Right lobe of liver (tissue), 6 donors: ENCODE data around the gene FZD1. TPM values are rescaled to one million over a fixed set of nuclear protein-coding genes. Genes with fewer than 3 reads are reported as not detected.

Experiments
- ATAC-seq, 4 donors: fragments of 200-7000 bp; cut with Tn5 transposase; one replicate each; pipeline ENCODE4 v1.9.1; 2020; ENCODE audit warnings: mild to moderate bottlenecking in 4 of 4, moderate library complexity in 4 of 4
- DNase-seq, 3 donors: peaks; one replicate each; pipeline ENCODE4 v3.0.0-alpha.2; 2020
- H3K27ac ChIP-seq, 3 donors: fragments of 200-600 bp; one replicate each; pipeline ENCODE4 v1.8.0; 2022
- H3K27me3 ChIP-seq, 2 donors: fragments of 200-600 bp; one replicate each; pipeline ENCODE4 v1.8.0; 2022
- H3K36me3 ChIP-seq, 4 donors: fragments of 200-600 bp; sonication (generic) in 1 of 4; one replicate each; pipeline versions ENCODE4 v1.5.1 to v1.8.0; 2017 to 2022; ENCODE audit warnings: control low read depth in 1 of 4
- H3K4me1 ChIP-seq, 4 donors: fragments of 200-600 bp; sonication (generic) in 1 of 4; one replicate each; pipeline versions ENCODE4 v1.5.1 to v1.8.0; 2017 to 2022; ENCODE audit warnings: control low read depth in 1 of 4
- H3K4me3 ChIP-seq, 3 donors: fragments of 200-600 bp; one replicate each; pipeline ENCODE4 v1.8.0; 2022
- H3K9me3 ChIP-seq, 4 donors: fragments of 200-600 bp; sonication (generic) in 1 of 4; one replicate each; pipeline versions ENCODE4 v1.5.1 to v1.8.0; 2017 to 2022; ENCODE audit warnings: control low read depth in 1 of 4
- POLR2A ChIP-seq: fragments of 450-650 bp; IDR thresholded peaks from one replicate; pipeline ENCODE4 v1.6.1; 2017; ENCODE audit warnings: antibody characterized with exemption, mild to moderate bottlenecking
- WGBS: methylation state at CpG from one replicate; pipeline ENCODE4 v1.1.6; 2018; ENCODE audit warnings: low coverage, low lambda C conversion rate; ENCODE audit not compliant: insufficient coverage; ENCODE audit errors: missing lambda C conversion rate; 5-methylcytosine and 5-hydroxymethylcytosine counted together
- intact Hi-C, 2 donors: fragments of 100-400 bp; cut with DNase I; formaldehyde crosslinking; loops; one replicate each; pipeline versions ENCODE4 v1.11.2 to v1.14.1; 2022
- long read RNA-seq: library from polyadenylated mRNA; unstranded; transcript quantifications from one replicate; pipeline ENCODE4 v2.0.0, GENCODE V29; 2019
- total RNA-seq, 6 experiments: library from RNA; depleted of rRNA in 2 of 6; stranded (reverse); fragments of >200 nt in 2 of 6; fragmentation: NEBNext Ultra II Directional in 3 of 6; extraction: Animal tissue kit (Norgen Biotek cat#: 25700) in 3 of 6; gene quantifications; one replicate each; pipeline versions ENCODE4 v1.1.0 to v1.2.4, GENCODE V29; 2016 to 2023
- TF ChIP-seq, protein P1 (sequence below), 4 donors: fragments of 200-600 bp in 3 of 4; fragments of 450-650 bp in 1 of 4; IDR thresholded peaks; one replicate each; pipeline versions ENCODE4 v1.5.1 to v1.8.0; 2016 to 2022; ENCODE audit warnings: antibody characterized with exemption in 4 of 4, mild to moderate bottlenecking in 2 of 4
- donor health status: DM: no; HTN: yes; CAD: no.
- donor health status: DM: no; HTN: no; CAD: no.
- donor health status: DM: no; HTN: no; CAD: no.
- donor health status: DM: no; HTN: yes; CAD: no.
- donor health status: DM: no; HTN: yes; CAD: no.

FZD1 gene
- 1 to 10 TPM; 1.3 to 2.6 (median 1.6) TPM for total RNA-seq
- long read RNA-seq, full-length matches to known transcripts: 1 of 1 reads
- long read RNA-seq, partial matches to known transcripts: 0 of 1 reads
- long read RNA-seq, other reads (novel, unspliced or antisense): 0 of 1 reads

- no peaks in the 10 kb centered on the region for H3K9me3 ChIP-seq
- DNase-seq (peak; percentile 96 to 97 (median 97)), ATAC-seq (peak; percentile 93 to 97 (median 96))
- TF ChIP-seq POLR2A: peak; percentile 67
- TF ChIP-seq, protein P1, sequence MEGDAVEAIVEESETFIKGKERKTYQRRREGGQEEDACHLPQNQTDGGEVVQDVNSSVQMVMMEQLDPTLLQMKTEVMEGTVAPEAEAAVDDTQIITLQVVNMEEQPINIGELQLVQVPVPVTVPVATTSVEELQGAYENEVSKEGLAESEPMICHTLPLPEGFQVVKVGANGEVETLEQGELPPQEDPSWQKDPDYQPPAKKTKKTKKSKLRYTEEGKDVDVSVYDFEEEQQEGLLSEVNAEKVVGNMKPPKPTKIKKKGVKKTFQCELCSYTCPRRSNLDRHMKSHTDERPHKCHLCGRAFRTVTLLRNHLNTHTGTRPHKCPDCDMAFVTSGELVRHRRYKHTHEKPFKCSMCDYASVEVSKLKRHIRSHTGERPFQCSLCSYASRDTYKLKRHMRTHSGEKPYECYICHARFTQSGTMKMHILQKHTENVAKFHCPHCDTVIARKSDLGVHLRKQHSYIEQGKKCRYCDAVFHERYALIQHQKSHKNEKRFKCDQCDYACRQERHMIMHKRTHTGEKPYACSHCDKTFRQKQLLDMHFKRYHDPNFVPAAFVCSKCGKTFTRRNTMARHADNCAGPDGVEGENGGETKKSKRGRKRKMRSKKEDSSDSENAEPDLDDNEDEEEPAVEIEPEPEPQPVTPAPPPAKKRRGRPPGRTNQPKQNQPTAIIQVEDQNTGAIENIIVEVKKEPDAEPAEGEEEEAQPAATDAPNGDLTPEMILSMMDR (IDR thresholded peaks at IDR 0.05): peak in 1 of 4 donors; percentile 2
- no peaks in the 10 kb centered on the region for H3K36me3 ChIP-seq
- H3K27me3 ChIP-seq: no peaks in the 10 kb centered on the region
- WGBS: 1% methylated on average over 22 of the region's 90 CpGs
- H3K4me3 ChIP-seq: peak within 1 kb of the TSS; percentile 79 to 84 (median 82)
- intact Hi-C loops: no loop called here
- H3K4me1 ChIP-seq: peaks cover 0 to 7% (median 0%) of the 10 kb centered on the region in 4 donors
- peak within 1 kb of the TSS; percentile 73 to 89 (median 86) for H3K27ac ChIP-seq
These were observed at the start of gene FZD1 for GRCh38 chr7:91264046-91264923. Gene FZD1 (plus strand): TSS chr7:91264433. CDS start chr7:91264881, 448 bp downstream.

DNA sequence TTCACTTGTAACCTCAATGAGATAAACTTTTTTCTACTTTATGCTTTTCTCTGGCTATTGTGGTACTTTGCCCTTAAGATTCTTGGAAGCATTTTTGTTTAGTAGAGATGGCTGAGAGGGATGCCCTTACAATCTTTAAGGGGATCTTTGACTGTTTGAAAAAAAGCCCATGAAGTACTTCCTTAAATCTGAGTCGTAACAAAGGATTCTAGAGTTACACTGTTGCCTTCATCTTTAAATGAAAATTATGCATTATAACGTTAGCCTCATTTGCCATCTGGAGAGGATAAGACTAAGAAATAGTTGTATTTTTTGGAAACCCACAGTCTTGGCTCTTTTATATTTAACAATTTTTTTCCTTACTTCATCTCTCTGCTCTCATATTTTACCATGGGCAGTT is 37.8 kb upstream of the FZD1 start:
- ATAC-seq (no peak), DNase-seq (no peak)
- intact Hi-C loops: no loop called here
- Histone ChIP-seq H3K27ac (no peak overlapping the region), H3K4me3 (no peak overlapping the region), H3K36me3 (no peaks in the 10 kb centered on the region), H3K4me1 (no peaks in the 10 kb centered on the region), H3K9me3 (no peaks in the 10 kb centered on the region), H3K27me3 (no peaks in the 10 kb centered on the region)
- 61% methylated on average over 2 of the region's 2 CpGs for WGBS
- TF ChIP-seq POLR2A: no peak
- TF ChIP-seq, protein P1 (IDR thresholded peaks at IDR 0.05): no peak

- H3K27ac ChIP-seq: no peak overlapping the region
- no peak overlapping the region for H3K4me3 ChIP-seq
- no peaks in the 10 kb centered on the region for H3K9me3 ChIP-seq
- no peak for DNase-seq
- H3K36me3 ChIP-seq: no peaks in the 10 kb centered on the region
- no peak for ATAC-seq
- H3K27me3 ChIP-seq: no peaks in the 10 kb centered on the region
- TF ChIP-seq POLR2A: no peak
- TF ChIP-seq, protein P1 (IDR thresholded peaks at IDR 0.05): no peak
- H3K4me1 ChIP-seq: no peaks in the 10 kb centered on the region
- intact Hi-C loops: no loop called here
- WGBS: 84% methylated on average over 2 of the region's 2 CpGs
These were observed 35.9 kb upstream of the FZD1 start for GRCh38 chr7:91228327-91228726.

GRCh38 chr7:91228927-91229558 is 35.2 kb upstream of the FZD1 start:
- Histone ChIP-seq H3K4me1 (no peaks in the 10 kb centered on the region), H3K36me3 (no peaks in the 10 kb centered on the region), H3K9me3 (no peaks in the 10 kb centered on the region), H3K27ac (no peak overlapping the region), H3K4me3 (no peak overlapping the region), H3K27me3 (no peaks in the 10 kb centered on the region)
- WGBS: 90% methylated on average over 2 of the region's 2 CpGs
- no peak for DNase-seq
- intact Hi-C loops: no loop called here
- ATAC-seq: no peak
- TF ChIP-seq POLR2A: no peak
- TF ChIP-seq, protein P1 (IDR thresholded peaks at IDR 0.05): no peak
